MG63 (cell line): Measurements from ENCODE around the gene FLACC1. TPM values are rescaled to one million over a fixed set of nuclear protein-coding genes. Genes with fewer than 3 reads are reported as not detected.
"Not testable (repeated sequence)": the region's sequence is repeated elsewhere in the genome, so short reads cannot be mapped to it uniquely, and the experiment has no call there.

Experiments used
- DNase-seq: peaks from one replicate; pipeline ENCODE4 v3.0.0-alpha.2; 2020
- H3K27me3 ChIP-seq: fragments of 250-450 bp; sonication (Bioruptor Pico); 2 replicates; pipeline ENCODE4 v1.5.1; 2020; ENCODE audit warnings: mild to moderate bottlenecking, moderate library complexity
- H3K36me3 ChIP-seq: fragments of 250-450 bp; sonication (Bioruptor Pico); 2 replicates; pipeline ENCODE4 v1.5.1; 2020; ENCODE audit warnings: mild to moderate bottlenecking, moderate library complexity
- H3K4me3 ChIP-seq: fragments of 250-450 bp; sonication (Bioruptor Pico); 2 replicates; pipeline ENCODE4 v1.5.1; 2020; ENCODE audit warnings: mild to moderate bottlenecking, moderate library complexity
- H3K9me3 ChIP-seq: fragments of 250-450 bp; sonication (Bioruptor Pico); 2 replicates; pipeline ENCODE4 v1.5.1; 2020; ENCODE audit warnings: mild to moderate bottlenecking, moderate library complexity
- total RNA-seq: library from RNA; depleted of rRNA; stranded (reverse); fragments of >200 nt; shearing (Covaris generic); gene quantifications from 2 replicates; pipeline ENCODE4 v1.2.3, GENCODE V29; 2014; ENCODE audit warnings: low replicate concordance; rRNA removed

The FLACC1 gene
- total RNA-seq, 1 experiment from 2014 or later: 0.26 TPM

DNA sequence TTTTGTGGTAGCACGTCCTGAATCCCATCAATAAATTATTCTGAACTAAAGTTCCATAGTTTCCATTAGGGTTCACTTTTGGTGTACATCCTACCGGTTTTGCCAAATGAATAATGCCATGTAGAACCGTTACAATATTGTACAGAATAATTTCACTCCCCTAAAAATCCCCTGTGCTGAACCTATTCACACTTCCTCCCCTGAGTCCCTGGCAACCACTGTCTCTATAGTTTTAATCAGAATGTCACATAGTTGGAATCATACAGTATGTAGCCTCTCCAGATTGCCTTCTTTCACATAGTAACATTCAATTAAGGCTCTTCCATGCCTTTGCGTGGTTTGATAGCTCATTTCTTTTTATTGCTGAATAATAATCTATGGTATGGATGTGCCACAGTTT lies 106.4 kb downstream of the FLACC1 start:
- no peak overlapping the region for H3K4me3 ChIP-seq
- DNase-seq: no peak
- H3K27me3 ChIP-seq: no peaks in the 10 kb centered on the region
- H3K9me3 ChIP-seq: no peaks in the 10 kb centered on the region
- H3K36me3 ChIP-seq: no peaks in the 10 kb centered on the region

DNA sequence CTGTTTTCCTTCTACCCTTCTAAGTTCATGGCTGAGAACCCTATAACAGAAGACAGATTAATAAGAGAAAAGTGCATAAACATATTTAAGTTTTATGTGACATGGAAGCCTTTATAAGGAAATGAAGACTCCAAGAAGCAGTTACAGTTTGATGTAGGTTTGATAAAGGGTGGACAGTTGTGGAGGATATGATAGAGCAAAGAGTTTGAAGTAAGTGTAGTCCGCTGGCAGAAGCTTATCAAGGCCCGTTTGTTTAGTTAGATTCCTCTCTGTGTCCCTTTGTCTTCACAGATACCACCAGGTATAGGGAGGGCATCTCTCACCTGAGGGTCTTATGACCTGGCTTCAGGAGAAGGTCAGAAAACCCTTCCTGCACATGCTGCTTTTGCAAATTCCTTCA lies 107.3 kb downstream of the FLACC1 start:
- Histone ChIP-seq H3K27me3 (no peaks in the 10 kb centered on the region), H3K36me3 (no peaks in the 10 kb centered on the region), H3K4me3 (no peak overlapping the region), H3K9me3 (no peaks in the 10 kb centered on the region)
- no peak for DNase-seq

DNA sequence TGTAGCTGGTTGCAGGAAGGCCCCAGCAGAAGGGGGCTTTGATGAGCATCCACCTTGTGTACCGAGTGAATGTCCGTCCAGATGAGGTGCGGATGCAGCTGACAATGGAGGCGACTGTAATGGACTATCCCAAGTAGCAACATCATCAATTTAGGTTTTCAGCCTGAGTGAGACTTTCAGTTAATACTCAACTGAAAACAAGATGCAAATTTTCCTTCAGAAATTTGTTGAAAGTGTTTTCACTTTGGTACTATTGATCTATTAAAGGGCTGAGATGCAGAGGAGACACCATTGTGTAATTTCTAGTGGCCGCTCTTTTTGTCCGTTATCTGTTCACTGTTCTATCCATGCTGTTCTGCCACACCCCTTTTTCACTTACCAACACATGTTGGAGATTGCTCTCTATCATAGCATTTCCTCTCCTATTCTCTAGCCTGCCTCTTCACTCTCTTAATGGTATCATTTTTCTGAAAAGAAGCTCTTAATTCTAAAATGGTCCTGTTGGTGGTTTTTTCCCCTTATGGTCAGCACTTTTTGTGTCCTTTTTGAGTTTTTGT lies 108.8 kb downstream of the FLACC1 start:
- no peaks in the 10 kb centered on the region for H3K27me3 ChIP-seq

DNA sequence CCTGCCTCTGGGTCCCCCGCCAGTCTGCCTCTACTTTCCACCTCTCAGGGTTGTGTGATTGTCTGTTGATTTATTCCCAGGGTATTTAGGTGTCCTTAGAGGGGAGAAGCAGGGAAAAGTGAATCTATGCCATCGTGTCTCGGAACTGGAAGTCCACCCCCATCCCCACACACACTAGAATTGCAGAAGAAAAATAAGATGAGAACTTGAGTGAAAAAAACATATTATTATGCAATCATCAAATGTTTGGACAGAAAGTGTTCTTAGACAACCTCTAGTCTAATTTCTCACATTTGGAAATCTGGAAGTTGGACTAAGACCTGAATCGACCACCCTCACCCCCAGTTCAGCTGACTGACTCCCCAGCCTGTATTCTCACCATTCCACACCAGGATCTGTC lies 110.9 kb downstream of the FLACC1 start:
- H3K4me3 ChIP-seq: no peak overlapping the region

More for the DNA sequence above, 108.8 kb downstream of the FLACC1 start:
- no peak for DNase-seq
- no peaks in the 10 kb centered on the region for H3K36me3 ChIP-seq
- no peaks in the 10 kb centered on the region for H3K9me3 ChIP-seq
- H3K4me3 ChIP-seq: no peak overlapping the region

DNA sequence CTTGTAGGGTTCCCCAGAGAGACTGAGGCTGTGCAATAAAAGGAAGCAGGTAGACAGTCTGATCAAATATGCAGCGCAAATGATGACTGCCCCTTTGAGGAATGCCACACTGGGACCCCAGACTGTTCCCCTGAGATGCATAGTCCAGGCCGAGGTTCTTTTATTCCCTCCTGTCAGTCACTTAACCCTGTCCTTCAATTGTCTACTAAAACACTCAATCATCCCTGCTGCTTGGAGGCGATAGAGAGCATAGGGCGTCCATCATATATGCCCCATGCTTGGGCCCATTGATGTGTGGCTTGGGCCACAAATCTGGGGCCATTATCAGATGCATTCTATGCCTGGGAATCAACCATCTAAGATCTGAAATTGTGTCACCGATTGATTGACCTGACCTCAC lies 112.3 kb downstream of the FLACC1 start:
- Histone ChIP-seq H3K9me3 (no peaks in the 10 kb centered on the region), H3K36me3 (no peaks in the 10 kb centered on the region), H3K27me3 (no peaks in the 10 kb centered on the region), H3K4me3 (no peak overlapping the region)
- no peak for DNase-seq

More for the DNA sequence above, 110.9 kb downstream of the FLACC1 start:
- no peak for DNase-seq
- Histone ChIP-seq H3K36me3 (no peaks in the 10 kb centered on the region), H3K9me3 (no peaks in the 10 kb centered on the region), H3K27me3 (no peaks in the 10 kb centered on the region)

DNA sequence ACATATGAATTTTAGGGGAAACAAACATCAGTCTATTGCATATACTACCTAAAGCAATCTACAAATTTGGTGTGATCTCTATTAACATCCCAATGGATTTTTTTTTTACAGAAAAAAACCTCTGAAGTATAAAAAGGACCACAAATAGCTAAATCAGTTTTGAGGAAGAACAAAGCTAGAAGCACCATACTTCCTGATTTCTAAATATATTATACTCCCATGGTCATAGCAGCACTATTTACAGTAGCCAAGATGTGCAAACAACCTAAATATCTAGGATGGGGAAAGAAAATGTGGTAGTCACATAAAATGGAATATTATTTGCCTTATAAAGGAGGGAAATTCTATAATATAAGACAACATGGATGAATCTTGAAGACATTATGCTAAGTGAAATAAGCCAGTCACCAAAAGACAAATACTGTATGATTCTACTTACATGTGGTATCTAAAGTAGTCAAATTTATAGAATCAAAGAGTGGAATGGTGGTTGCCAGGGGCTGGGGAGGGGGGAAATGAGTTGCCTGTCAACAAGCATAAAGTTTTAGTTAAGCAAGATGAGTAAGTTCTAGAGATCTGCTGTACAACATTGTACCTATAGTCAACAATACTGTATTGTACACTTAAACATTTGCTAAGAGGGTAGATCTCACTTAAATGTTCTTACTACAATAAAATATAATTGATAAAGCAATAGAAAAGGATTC lies 114.4 kb downstream of the FLACC1 start:
- no peaks in the 10 kb centered on the region for H3K27me3 ChIP-seq
- no peaks in the 10 kb centered on the region for H3K36me3 ChIP-seq
- no peak for DNase-seq
- H3K9me3 ChIP-seq: no peaks in the 10 kb centered on the region
- H3K4me3 ChIP-seq: no peak overlapping the region

DNA sequence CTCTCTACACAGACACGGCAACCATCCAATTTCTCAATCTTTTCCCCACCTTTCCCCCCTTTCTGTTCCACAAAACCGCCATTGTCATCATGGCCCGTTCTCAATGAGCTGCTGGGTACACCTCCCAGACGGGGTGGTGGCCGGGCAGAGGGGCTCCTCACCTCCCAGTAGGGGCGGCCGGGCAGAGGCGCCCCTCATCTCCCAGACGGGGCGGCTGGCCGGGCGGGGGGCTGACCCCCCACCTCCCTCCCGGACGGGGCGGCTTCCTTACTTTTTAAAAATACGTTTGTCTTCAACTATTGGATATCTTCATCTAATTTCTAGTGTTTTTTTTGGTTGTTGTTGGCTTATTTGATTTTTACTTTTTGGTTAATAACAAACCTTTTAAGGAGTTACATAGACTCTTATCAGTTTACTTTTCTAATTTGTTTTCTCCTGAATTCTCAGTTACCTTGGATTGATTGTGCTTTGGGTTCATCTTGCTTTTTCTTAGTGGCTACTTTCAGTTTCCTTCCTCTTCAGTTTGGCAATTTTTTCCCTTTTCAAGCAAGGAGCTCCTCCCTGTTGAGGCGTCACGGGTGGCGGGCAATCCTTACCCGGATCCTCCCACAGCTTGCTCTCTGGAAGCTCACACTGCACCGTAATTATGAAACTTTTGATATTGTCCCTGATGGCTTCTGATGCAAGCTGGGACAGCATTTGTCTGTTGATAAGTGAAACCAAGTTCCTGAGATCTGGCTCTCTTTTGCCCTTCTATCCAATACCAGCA lies 117.8 kb downstream of the FLACC1 start:
- H3K9me3 ChIP-seq, H3K4me3 ChIP-seq, H3K36me3 ChIP-seq, DNase-seq, H3K27me3 ChIP-seq: not testable (repeated sequence)

Other genes with a start within 250 kb of the FLACC1 start
- gene CFLAR, start 241.2 kb downstream of the FLACC1 start, total RNA-seq: 29.3 and 39.6 TPM in 2 replicates
- gene CASP10, start 174.2 kb downstream of the FLACC1 start, total RNA-seq: 0.91 and 4.7 TPM in 2 replicates
- 16.3 and 23.7 TPM in 2 replicates for gene CASP8, start 96.8 kb downstream of the FLACC1 start, total RNA-seq
- gene TRAK2, start 94.1 kb upstream of the FLACC1 start, total RNA-seq: 6.1 and 6.5 TPM in 2 replicates
- 40.5 and 76.4 TPM in 2 replicates for gene STRADB, start 94.4 kb upstream of the FLACC1 start, total RNA-seq